H9 (cell line): ENCODE results near the gene CRY2. TPM values are rescaled to one million over a fixed set of nuclear protein-coding genes. Genes with fewer than 3 reads are reported as not detected.

Experiments used
- DNase-seq: peaks from one replicate; pipeline ENCODE4 v3.0.0-alpha.2; 2017
- H2AFZ ChIP-seq: one replicate; pipeline ENCODE4 v1.6.1; 2013; ENCODE audit warnings: mild to moderate bottlenecking, low read length, control low read depth, moderate library complexity
- H2AK5ac ChIP-seq: 2 replicates; pipeline ENCODE4 v1.6.1; 2013; ENCODE audit warnings: low read length, control low read depth, mixed read lengths; ENCODE audit not compliant: insufficient read length
- H2BK120ac ChIP-seq: one replicate; pipeline ENCODE4 v1.6.1; 2013; ENCODE audit warnings: low read depth, mild to moderate bottlenecking, low read length, control low read depth, inconsistent platforms; ENCODE audit not compliant: poor library complexity, severe bottlenecking
- H2BK12ac ChIP-seq: 2 replicates; pipeline ENCODE4 v1.6.1; 2013; ENCODE audit warnings: low read length, control low read depth, mixed read lengths, low read depth; ENCODE audit not compliant: insufficient read length
- H2BK15ac ChIP-seq: 2 replicates; pipeline ENCODE4 v1.6.1; 2013; ENCODE audit warnings: low read depth, low read length, control low read depth
- H2BK20ac ChIP-seq: one replicate; pipeline ENCODE4 v1.6.1; 2013; ENCODE audit warnings: low read depth, mild to moderate bottlenecking, low read length, control low read depth, inconsistent platforms; ENCODE audit not compliant: poor library complexity, severe bottlenecking
- H2BK5ac ChIP-seq: 2 replicates; pipeline ENCODE4 v1.6.1; 2013; ENCODE audit warnings: low read length, control low read depth, mixed read lengths; ENCODE audit not compliant: insufficient read length
- H3K14ac ChIP-seq: 2 replicates; pipeline ENCODE4 v1.6.1; 2013; ENCODE audit warnings: low read length, control low read depth; ENCODE audit not compliant: insufficient read depth
- H3K18ac ChIP-seq: 2 replicates; pipeline ENCODE4 v1.6.1; 2013; ENCODE audit warnings: low read depth, mild to moderate bottlenecking, mixed read lengths, low read length, control low read depth; ENCODE audit not compliant: insufficient read length
- H3K23ac ChIP-seq: 2 replicates; pipeline ENCODE4 v1.6.1; 2013; ENCODE audit warnings: low read length, control low read depth, mixed read lengths, low read depth; ENCODE audit not compliant: insufficient read length
- H3K23me2 ChIP-seq: 2 replicates; pipeline ENCODE4 v1.6.1; 2013; ENCODE audit warnings: low read depth, mild to moderate bottlenecking, mixed read lengths, low read length, control low read depth; ENCODE audit not compliant: insufficient read length, poor library complexity, severe bottlenecking
- H3K27ac ChIP-seq: 2 replicates; pipeline ENCODE4 v1.5.1; 2013; ENCODE audit warnings: low read length, control low read depth, mixed read lengths, low read depth; ENCODE audit not compliant: insufficient read length
- H3K27me3 ChIP-seq: 2 replicates; pipeline ENCODE4 v1.6.1; 2013; ENCODE audit warnings: low read length, control low read depth, inconsistent platforms; ENCODE audit not compliant: insufficient read depth
- H3K4ac ChIP-seq: 2 replicates; pipeline ENCODE4 v1.6.1; 2013; ENCODE audit warnings: low read depth, mild to moderate bottlenecking, control low read depth, inconsistent platforms, low read length, moderate library complexity
- H3K4me1 ChIP-seq: 2 replicates; pipeline ENCODE4 v1.6.1; 2013; ENCODE audit warnings: low read length, control low read depth, inconsistent platforms; ENCODE audit not compliant: insufficient read depth
- H3K4me2 ChIP-seq: 2 replicates; pipeline ENCODE4 v1.6.1; 2013; ENCODE audit warnings: low read length, control low read depth, mixed read lengths; ENCODE audit not compliant: insufficient read length, insufficient read depth
- H3K56ac ChIP-seq: 2 replicates; pipeline ENCODE4 v1.6.1; 2013; ENCODE audit warnings: low read depth, mild to moderate bottlenecking, mixed read lengths, low read length, control low read depth; ENCODE audit not compliant: insufficient read length
- H3K79me1 ChIP-seq: 2 replicates; pipeline ENCODE4 v1.6.1; 2013; ENCODE audit warnings: low read depth, mild to moderate bottlenecking, moderate library complexity, low read length, control low read depth, inconsistent platforms; ENCODE audit not compliant: insufficient read depth, poor library complexity, severe bottlenecking
- H3K79me2 ChIP-seq: 2 replicates; pipeline ENCODE4 v1.6.1; 2013; ENCODE audit warnings: low read length, control low read depth, inconsistent platforms; ENCODE audit not compliant: insufficient read depth
- H3K9ac ChIP-seq: 2 replicates; pipeline ENCODE4 v1.6.1; 2013; ENCODE audit warnings: low read length, control low read depth, mixed read lengths; ENCODE audit not compliant: insufficient read length; ENCODE audit errors: extremely low read depth
- H3K9me3 ChIP-seq: one replicate; pipeline ENCODE4 v1.6.1; 2013; ENCODE audit warnings: low read depth, low read length, inconsistent platforms; ENCODE audit not compliant: control insufficient read depth
- H3T11ph ChIP-seq: one replicate; pipeline ENCODE4 v1.6.1; 2013; ENCODE audit warnings: mild to moderate bottlenecking, low read length, control low read depth, inconsistent platforms
- H4K20me1 ChIP-seq: one replicate; pipeline ENCODE4 v1.6.1; 2013; ENCODE audit not compliant: control insufficient read depth, insufficient read length, insufficient read depth
- H4K5ac ChIP-seq: 2 replicates; pipeline ENCODE4 v1.6.1; 2013; ENCODE audit warnings: low read depth, mild to moderate bottlenecking, mixed read lengths, low read length, control low read depth; ENCODE audit not compliant: insufficient read length
- H4K8ac ChIP-seq: replicated peaks from 2 replicates; pipeline ENCODE4 v1.6.1; 2013; ENCODE audit warnings: low read length, control low read depth, mixed read lengths, low read depth; ENCODE audit not compliant: insufficient read length
- H4K91ac ChIP-seq: 2 replicates; pipeline ENCODE4 v1.6.1; 2013; ENCODE audit warnings: low read depth, mild to moderate bottlenecking, moderate library complexity, mixed read lengths, low read length, control low read depth; ENCODE audit not compliant: insufficient read length
- H3K27ac Mint-ChIP-seq, 3 experiments: 2 replicates in 2 of 3; 3 replicates in 1 of 3; pipeline ENCODE4 v1.8.0; 2020 to 2021; ENCODE audit warnings: mixed read lengths in 3 of 3, mild to moderate bottlenecking in 1 of 3, moderate library complexity in 1 of 3
- H3K27me3 Mint-ChIP-seq: 2 replicates; pipeline ENCODE4 v1.8.0; 2021; ENCODE audit warnings: low read depth, mild to moderate bottlenecking, moderate library complexity, mixed read lengths
- H3K36me3 Mint-ChIP-seq, 3 experiments: 2 replicates in 2 of 3; 3 replicates in 1 of 3; pipeline ENCODE4 v1.8.0; 2020 to 2021; ENCODE audit warnings: low read depth in 3 of 3, mixed read lengths in 3 of 3; ENCODE audit not compliant: insufficient read depth in 1 of 3
- H3K4me1 Mint-ChIP-seq, 2 experiments: 2 replicates each; pipeline ENCODE4 v1.8.0; 2020; ENCODE audit warnings: mixed read lengths in 2 of 2
- H3K4me3 Mint-ChIP-seq, 2 experiments: 2 replicates in 1 of 2; 3 replicates in 1 of 2; pipeline ENCODE4 v1.8.0; 2020 to 2021; ENCODE audit warnings: mild to moderate bottlenecking in 2 of 2, mixed read lengths in 2 of 2, moderate library complexity in 1 of 2
- H3K9me3 Mint-ChIP-seq, 2 experiments: 2 replicates in 1 of 2; 3 replicates in 1 of 2; pipeline ENCODE4 v1.8.0; 2020; ENCODE audit warnings: mild to moderate bottlenecking in 2 of 2, mixed read lengths in 2 of 2, moderate library complexity in 1 of 2
- CTCF ChIP-seq: fragments of 200-600 bp; sonication (generic); conservative IDR thresholded peaks from 3 replicates; pipeline ENCODE4 v1.8.0; 2021; ENCODE audit warnings: antibody characterized with exemption, mild to moderate bottlenecking
- WGBS: extraction: QIAGEN DNeasy Blood & Tissue Kit; methylation state at CpG from one replicate; pipeline ENCODE4 v1.1.7; 2013; ENCODE audit warnings: missing lambda C conversion rate, low lambda C conversion rate, mixed read lengths; ENCODE audit not compliant: insufficient read length; ENCODE audit errors: extremely low coverage; 5-methylcytosine and 5-hydroxymethylcytosine counted together
- total RNA-seq: library from RNA; stranded (reverse); gene quantifications from 2 replicates; pipeline ENCODE4 v1.2.1, GENCODE V29; 2021

CRY2 gene
- total RNA-seq, 1 experiment from 2014 or later, result 14.4 TPM

GRCh38 chr11:45886816-45887520, 39.7 kb downstream of the CRY2 start:
- H3K79me1 ChIP-seq, result no peaks in the 10 kb centered on the region
- H3K56ac ChIP-seq, result no peak overlapping the region
- no peak overlapping the region for H3T11ph ChIP-seq
- peaks cover 8 to 15% of the 10 kb centered on the region in 2 experiments for H3K4me1 Mint-ChIP-seq
- peak overlapping the region in 1 of 2 experiments; percentile 81; a peak in 3 of 5 replicates for H3K4me3 Mint-ChIP-seq
- no peak overlapping the region for H2BK15ac ChIP-seq
- TF ChIP-seq CTCF, result no peak
- H3K14ac ChIP-seq, result no peak overlapping the region; the same call in 1 of the 2 replicates
- no peaks in the 10 kb centered on the region for H3K9me3 ChIP-seq
- H4K5ac ChIP-seq, result no peak overlapping the region
- H2AFZ ChIP-seq, result no peak overlapping the region
- H4K20me1 ChIP-seq, result no peaks in the 10 kb centered on the region
- no CpG with 5 or more reads among the region's 4 CpGs for WGBS
- H4K8ac ChIP-seq, result no peak overlapping the region
- DNase-seq, result no peak
- H2AK5ac ChIP-seq, result no peak overlapping the region
- no peak overlapping the region for H3K4ac ChIP-seq
- H3K9ac ChIP-seq, result no peak overlapping the region
- no peak overlapping the region for H2BK5ac ChIP-seq
- H3K23me2 ChIP-seq, result no peaks in the 10 kb centered on the region
- peaks cover 10% of the 10 kb centered on the region for H3K27me3 Mint-ChIP-seq
- 0 out of 2 replicates have a peak, but pooled peaks cover 2% of the 10 kb centered on the region for H3K4me1 ChIP-seq
- no peak overlapping the region for H2BK120ac ChIP-seq
- peaks cover 0 to 7% (median 0%) of the 10 kb centered on the region in 3 experiments; a peak in 2 of 7 replicates for H3K36me3 Mint-ChIP-seq
- no peak overlapping the region for H3K27ac Mint-ChIP-seq
- H3K18ac ChIP-seq, result no peak overlapping the region
- H3K9me3 Mint-ChIP-seq, result no peaks in the 10 kb centered on the region; a peak in 1 of 5 replicates
- no peaks in the 10 kb centered on the region for H3K27me3 ChIP-seq
- no peaks in the 10 kb centered on the region for H3K79me2 ChIP-seq
- H2BK20ac ChIP-seq, result no peak overlapping the region
- H3K23ac ChIP-seq, result no peak overlapping the region
- H4K91ac ChIP-seq, result no peak overlapping the region
- no peak overlapping the region for H2BK12ac ChIP-seq
- H3K4me2 ChIP-seq, result peak overlapping the region; percentile 10
- H3K27ac ChIP-seq, result no peak overlapping the region
